ENCODE data around the gene ANAPC15. TPM values are rescaled to one million over a fixed set of nuclear protein-coding genes. Genes with fewer than 3 reads are reported as not detected.

The ANAPC15 gene
- total RNA-seq, 1 experiment from 2014 or later = 37.4 TPM

GRCh38 chr11:72069200-72069599, 43.3 kb downstream of the ANAPC15 start:
- Histone ChIP-seq H3K4me2 (ENCODE audit: low read depth, low read length, poor library complexity, severe bottlenecking) (no peak overlapping the region), H3K9me3 (ENCODE audit: low read length) (no peaks in the 10 kb centered on the region), H3K79me2 (ENCODE audit: low read length) (peaks cover 52% of the 10 kb centered on the region), H2AFZ (ENCODE audit: low read length) (no peak overlapping the region), H3K9ac (ENCODE audit: low read length) (no peak overlapping the region), H3K9me2 (replicated peaks; ENCODE audit: insufficient read depth, low read length) (no peaks in the 10 kb centered on the region), H3K4me3 (ENCODE audit: low read length) (no peak overlapping the region), H4K20me1 (ENCODE audit: insufficient read depth, low read depth, low read length) (peaks cover 13% of the 10 kb centered on the region; the same call in 1 of the 2 replicates), H3K4me1 (ENCODE audit: low read length) (peaks cover 20% of the 10 kb centered on the region), H3K27me3 (ENCODE audit: low read length) (no peaks in the 10 kb centered on the region), H3K27ac (ENCODE audit: low read length) (no peak overlapping the region), H3K36me3 (ENCODE audit: insufficient read depth, low read length) (no peaks in the 10 kb centered on the region)
- DNase-seq = no peak

GRCh38 chr11:72067676-72068075, 44.8 kb downstream of the ANAPC15 start:
- Histone ChIP-seq H3K4me2 (ENCODE audit: low read depth, low read length, poor library complexity, severe bottlenecking) (no peak overlapping the region), H3K9me2 (replicated peaks; ENCODE audit: insufficient read depth, low read length) (no peaks in the 10 kb centered on the region), H4K20me1 (ENCODE audit: insufficient read depth, low read depth, low read length) (0 out of 2 replicates have a peak, but pooled peaks cover 8% of the 10 kb centered on the region), H3K9me3 (ENCODE audit: low read length) (no peaks in the 10 kb centered on the region), H3K36me3 (ENCODE audit: insufficient read depth, low read length) (no peaks in the 10 kb centered on the region), H3K4me3 (ENCODE audit: low read length) (no peak overlapping the region), H3K27ac (ENCODE audit: low read length) (no peak overlapping the region), H3K79me2 (ENCODE audit: low read length) (peaks cover 43% of the 10 kb centered on the region), H3K4me1 (ENCODE audit: low read length) (peaks cover 20% of the 10 kb centered on the region), H3K9ac (ENCODE audit: low read length) (no peak overlapping the region), H3K27me3 (ENCODE audit: low read length) (no peaks in the 10 kb centered on the region), H2AFZ (ENCODE audit: low read length) (no peak overlapping the region)
- no peak for DNase-seq

- no peak for DNase-seq
- Histone ChIP-seq H3K36me3 (ENCODE audit: insufficient read depth, low read length) (no peaks in the 10 kb centered on the region), H3K4me2 (ENCODE audit: low read depth, low read length, poor library complexity, severe bottlenecking) (no peak overlapping the region), H4K20me1 (ENCODE audit: insufficient read depth, low read depth, low read length) (0 out of 2 replicates have a peak, but pooled peaks cover 5% of the 10 kb centered on the region), H3K9me2 (replicated peaks; ENCODE audit: insufficient read depth, low read length) (no peaks in the 10 kb centered on the region), H3K4me1 (ENCODE audit: low read length) (peaks cover 19% of the 10 kb centered on the region), H3K9ac (ENCODE audit: low read length) (no peak overlapping the region), H2AFZ (ENCODE audit: low read length) (no peak overlapping the region), H3K27ac (ENCODE audit: low read length) (no peak overlapping the region), H3K4me3 (ENCODE audit: low read length) (no peak overlapping the region), H3K79me2 (ENCODE audit: low read length) (peaks cover 39% of the 10 kb centered on the region), H3K9me3 (ENCODE audit: low read length) (no peaks in the 10 kb centered on the region), H3K27me3 (ENCODE audit: low read length) (no peaks in the 10 kb centered on the region)
These were observed 45.2 kb downstream of the ANAPC15 start for GRCh38 chr11:72067266-72067665.

GRCh38 chr11:72066855-72067254, 45.6 kb downstream of the ANAPC15 start:
- H3K36me3 ChIP-seq (ENCODE audit: insufficient read depth, low read length) = no peaks in the 10 kb centered on the region

GRCh38 chr11:72061739-72062396, 50.6 kb downstream of the ANAPC15 start:
- Histone ChIP-seq H3K4me2 (ENCODE audit: low read depth, low read length, poor library complexity, severe bottlenecking) (no peak overlapping the region), H3K9ac (ENCODE audit: low read length) (no peak overlapping the region), H3K9me2 (replicated peaks; ENCODE audit: insufficient read depth, low read length) (no peaks in the 10 kb centered on the region), H3K4me1 (ENCODE audit: low read length) (peaks cover 4% of the 10 kb centered on the region; the same call in 1 of the 2 replicates), H3K4me3 (ENCODE audit: low read length) (no peak overlapping the region), H3K36me3 (ENCODE audit: insufficient read depth, low read length) (no peaks in the 10 kb centered on the region), H3K27ac (ENCODE audit: low read length) (no peak overlapping the region), H4K20me1 (ENCODE audit: insufficient read depth, low read depth, low read length) (no peaks in the 10 kb centered on the region), H3K9me3 (ENCODE audit: low read length) (no peaks in the 10 kb centered on the region), H3K79me2 (ENCODE audit: low read length) (peaks cover 9% of the 10 kb centered on the region), H2AFZ (ENCODE audit: low read length) (no peak overlapping the region), H3K27me3 (ENCODE audit: low read length) (no peaks in the 10 kb centered on the region)
- no peak for DNase-seq

More at GRCh38 chr11:72066855-72067254, 45.6 kb downstream of the ANAPC15 start:
- Histone ChIP-seq H4K20me1 (ENCODE audit: insufficient read depth, low read depth, low read length) (0 out of 2 replicates have a peak, but pooled peaks cover under 1% of the 10 kb centered on the region), H2AFZ (ENCODE audit: low read length) (no peak overlapping the region), H3K79me2 (ENCODE audit: low read length) (peaks cover 35% of the 10 kb centered on the region), H3K9me3 (ENCODE audit: low read length) (no peaks in the 10 kb centered on the region), H3K4me3 (ENCODE audit: low read length) (no peak overlapping the region), H3K9ac (ENCODE audit: low read length) (no peak overlapping the region), H3K9me2 (replicated peaks; ENCODE audit: insufficient read depth, low read length) (no peaks in the 10 kb centered on the region), H3K4me2 (ENCODE audit: low read depth, low read length, poor library complexity, severe bottlenecking) (no peak overlapping the region), H3K4me1 (ENCODE audit: low read length) (peaks cover 17% of the 10 kb centered on the region), H3K27me3 (ENCODE audit: low read length) (no peaks in the 10 kb centered on the region), H3K27ac (ENCODE audit: low read length) (no peak overlapping the region)
- DNase-seq = no peak

Small RNA genes lying within 50 kb of the gene (small RNA-seq; reads per million reads assigned to genes)
- gene MIR3165 = not detected

Other genes with a start within 250 kb of the ANAPC15 start
- gene DEFB131B, start 234.2 kb downstream of the ANAPC15 start, total RNA-seq (2014; rRNA removed; shearing (Covaris generic); ENCODE audit: low replicate concordance) = not detected in 2 replicates
- 10.9 and 11.6 TPM in 2 replicates for gene XNDC1N, start 184.1 kb downstream of the ANAPC15 start, total RNA-seq (2014; rRNA removed; shearing (Covaris generic); ENCODE audit: low replicate concordance)
- gene RNF121, start 183.6 kb downstream of the ANAPC15 start, total RNA-seq (2014; rRNA removed; shearing (Covaris generic); ENCODE audit: low replicate concordance) = 12.0 and 18.5 TPM in 2 replicates
- 5.4 and 6.2 TPM in 2 replicates for gene IL18BP, start 113.8 kb downstream of the ANAPC15 start, total RNA-seq (2014; rRNA removed; shearing (Covaris generic); ENCODE audit: low replicate concordance)
- gene NUMA1, start 32.2 kb downstream of the ANAPC15 start, total RNA-seq (2014; rRNA removed; shearing (Covaris generic); ENCODE audit: low replicate concordance) = 29.0 and 45.3 TPM in 2 replicates
- gene LRRC51, start 31.8 kb downstream of the ANAPC15 start, total RNA-seq (2014; rRNA removed; shearing (Covaris generic); ENCODE audit: low replicate concordance) = 2.3 and 4.6 TPM in 2 replicates
- 96.5 and 102 TPM in 2 replicates for gene LAMTOR1, start 9.4 kb downstream of the ANAPC15 start, total RNA-seq (2014; rRNA removed; shearing (Covaris generic); ENCODE audit: low replicate concordance)
- 0.26 TPM in 1 of 2 replicates, not detected in the other for gene TOMT, start 6.8 kb downstream of the ANAPC15 start, total RNA-seq (2014; rRNA removed; shearing (Covaris generic); ENCODE audit: low replicate concordance)
- not detected in 2 replicates for gene FOLR3, start 23.0 kb upstream of the ANAPC15 start, total RNA-seq (2014; rRNA removed; shearing (Covaris generic); ENCODE audit: low replicate concordance)
- not detected in 2 replicates for gene FOLR1, start 79.4 kb upstream of the ANAPC15 start, total RNA-seq (2014; rRNA removed; shearing (Covaris generic); ENCODE audit: low replicate concordance)
- 9.4 and 16.0 TPM in 2 replicates for gene FOLR2, start 104.1 kb upstream of the ANAPC15 start, total RNA-seq (2014; rRNA removed; shearing (Covaris generic); ENCODE audit: low replicate concordance)
- gene INPPL1, start 112.1 kb upstream of the ANAPC15 start, total RNA-seq (2014; rRNA removed; shearing (Covaris generic); ENCODE audit: low replicate concordance) = 73.6 and 83.9 TPM in 2 replicates
- not detected in 2 replicates for gene PHOX2A, start 131.5 kb upstream of the ANAPC15 start, total RNA-seq (2014; rRNA removed; shearing (Covaris generic); ENCODE audit: low replicate concordance)

All from Karpas-422 (cell line).